ENCODE results near the gene PHETA2.
"Not testable (repeated sequence)": the region's sequence is repeated elsewhere in the genome, so short reads cannot be mapped to it uniquely, and the experiment has no call there.

- not testable (repeated sequence) for TF ChIP-seq EZH2 (IDR thresholded peaks at IDR 0.05); POLR2AphosphoS5 (IDR thresholded peaks at IDR 0.05; ENCODE audit: borderline replicate concordance, low read depth, low read length); FOXP2 (optimal IDR thresholded peaks at IDR 0.05; ENCODE audit: control extremely low read depth, extremely low read length, insufficient read depth)
These were observed 46.4 kb downstream of the PHETA2 start for GRCh38 chr22:42120231-42121021.
